GM21723 (cell line): Measurements from ENCODE around the gene MIER2.
"Not testable (repeated sequence)": the region's sequence is repeated elsewhere in the genome, so short reads cannot be mapped to it uniquely, and the experiment has no call there.

Source experiments
- ATAC-seq: cut with Tn5 transposase; IDR thresholded peaks from one replicate; pipeline ENCODE4 v1.9.1; 2021; ENCODE audit warnings: mild to moderate bottlenecking, moderate library complexity; ENCODE audit not compliant: unreplicated experiment

MIER2 gene

DNA sequence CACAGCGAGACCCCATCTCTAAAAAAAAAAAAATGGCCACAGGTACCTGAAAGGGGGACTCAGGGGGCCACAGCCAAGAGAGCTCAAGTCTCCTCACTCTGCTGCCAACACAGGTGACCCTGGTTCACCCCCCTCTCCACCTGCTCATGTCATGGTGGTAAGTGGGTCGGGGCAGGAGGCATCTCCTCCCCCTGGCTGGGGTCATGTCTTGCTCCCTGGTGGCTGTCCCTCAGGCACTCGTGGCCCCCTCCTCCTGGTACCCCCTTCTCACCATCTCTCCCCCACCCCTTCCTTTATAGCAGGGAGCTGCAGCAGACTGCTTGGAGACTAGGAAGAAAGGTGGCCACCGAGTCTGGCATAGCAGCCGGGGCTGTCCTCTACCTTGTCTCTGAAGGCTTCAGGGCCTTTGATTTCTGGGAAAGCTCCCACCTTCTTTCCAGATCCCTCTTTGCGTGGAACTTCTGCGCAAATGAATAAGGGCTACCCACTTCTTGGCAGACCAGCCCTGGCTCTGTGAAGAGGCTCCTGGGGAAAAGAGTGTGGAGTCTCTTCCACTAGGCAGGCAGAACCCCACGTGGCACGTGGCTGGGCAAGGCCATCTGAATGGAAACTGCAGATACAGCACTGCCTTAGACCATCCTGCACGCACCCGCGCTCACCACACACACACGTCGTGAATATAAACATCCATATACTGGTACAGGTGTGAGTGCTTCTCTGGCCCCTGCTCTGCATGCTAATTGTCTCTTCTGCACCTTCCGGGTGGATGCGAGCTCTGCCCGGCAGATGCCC lies 20.1 kb upstream of the MIER2 start:
- no peak for ATAC-seq

DNA sequence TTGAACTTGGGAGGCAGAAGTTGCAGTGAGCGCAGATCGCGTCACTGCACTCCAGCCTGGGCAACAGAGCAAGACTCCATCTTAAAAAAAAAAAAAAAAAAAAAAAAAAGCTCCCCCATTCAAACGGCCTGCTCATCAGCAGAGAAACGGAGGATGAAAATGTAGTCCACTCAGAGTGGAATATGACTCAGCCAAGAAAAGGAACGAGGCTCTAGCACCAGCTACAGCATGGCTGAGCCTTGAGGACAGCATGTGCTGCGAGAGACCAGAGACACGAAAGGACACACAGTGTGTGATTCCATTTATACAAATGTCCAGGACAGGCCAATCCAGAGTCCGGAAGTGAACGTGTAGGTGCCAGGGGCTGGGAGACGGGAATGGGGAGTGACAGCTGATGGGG lies 18.1 kb upstream of the MIER2 start:
- no peak for ATAC-seq

DNA sequence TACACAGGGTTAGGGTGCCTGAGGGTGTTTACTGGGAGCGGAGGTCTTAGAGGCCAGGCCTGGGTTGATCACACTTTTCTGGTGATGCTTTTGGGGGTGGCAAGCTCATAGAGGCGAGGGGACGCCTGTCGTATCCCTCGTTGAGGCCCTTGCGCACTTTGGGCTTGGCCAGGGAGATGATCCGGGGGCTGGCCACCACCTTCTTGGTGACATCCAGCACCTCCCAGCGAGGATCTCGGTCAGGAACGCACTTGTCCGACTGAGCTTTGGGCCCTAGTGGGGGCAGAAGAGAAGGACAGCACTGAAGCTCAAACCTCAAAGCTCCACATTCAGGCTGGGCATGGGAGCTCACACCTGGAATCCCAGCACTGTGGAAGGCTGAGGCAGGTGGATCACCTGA lies 17.6 kb upstream of the MIER2 start:
- no peak for ATAC-seq

DNA sequence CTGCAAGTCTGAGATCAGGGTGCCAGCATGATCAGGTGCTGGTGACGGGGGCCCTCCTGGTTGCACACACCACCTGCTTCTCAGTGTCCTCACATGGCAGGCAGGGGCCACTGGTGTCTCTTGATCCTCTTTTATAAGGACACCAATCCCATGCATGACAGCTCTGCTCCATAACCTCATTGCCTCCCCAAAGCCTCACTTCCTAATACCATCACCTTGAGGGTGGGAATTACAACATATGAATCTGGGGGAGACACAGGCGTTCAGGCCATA lies 15.0 kb upstream of the MIER2 start:
- no peak for ATAC-seq

DNA sequence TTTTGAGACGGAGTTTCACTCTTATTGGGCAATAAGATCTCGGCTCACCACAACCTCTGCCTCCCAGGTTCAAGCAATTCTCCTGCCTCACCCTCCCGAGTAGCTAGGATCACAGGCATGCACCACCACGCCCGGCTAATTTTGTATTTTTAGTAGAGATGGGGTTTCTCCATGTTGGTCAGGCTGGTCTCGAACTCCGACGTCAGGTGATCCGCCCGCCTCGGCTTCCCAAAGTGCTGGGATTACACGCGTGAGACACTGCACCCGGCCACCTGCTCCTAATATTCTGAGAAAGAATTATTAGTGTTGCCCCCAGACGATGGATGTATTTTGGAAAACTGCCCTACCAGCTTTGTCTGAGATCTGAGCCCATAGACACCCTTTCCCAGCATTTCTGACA lies 10.9 kb upstream of the MIER2 start:
- not testable (repeated sequence) for ATAC-seq

DNA sequence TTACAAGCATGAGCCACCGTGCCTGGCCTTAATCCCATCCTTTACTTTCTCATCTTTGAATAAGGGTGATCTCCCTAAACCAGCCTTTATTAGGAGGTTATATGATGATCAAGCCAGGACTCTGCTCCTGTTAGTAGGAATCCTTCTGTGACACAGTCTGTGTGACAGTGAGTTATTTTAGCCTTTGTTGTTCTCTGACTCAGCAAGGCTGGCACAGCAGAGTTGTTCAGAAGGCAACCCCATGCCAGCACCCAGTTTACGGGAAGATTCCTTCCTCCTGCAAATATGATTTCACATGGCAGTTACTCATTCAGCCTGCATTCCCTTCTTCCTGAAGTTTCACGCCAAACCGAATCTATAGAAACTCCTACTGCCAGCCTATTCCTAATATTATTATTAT lies 10.5 kb upstream of the MIER2 start:
- ATAC-seq: no peak

DNA sequence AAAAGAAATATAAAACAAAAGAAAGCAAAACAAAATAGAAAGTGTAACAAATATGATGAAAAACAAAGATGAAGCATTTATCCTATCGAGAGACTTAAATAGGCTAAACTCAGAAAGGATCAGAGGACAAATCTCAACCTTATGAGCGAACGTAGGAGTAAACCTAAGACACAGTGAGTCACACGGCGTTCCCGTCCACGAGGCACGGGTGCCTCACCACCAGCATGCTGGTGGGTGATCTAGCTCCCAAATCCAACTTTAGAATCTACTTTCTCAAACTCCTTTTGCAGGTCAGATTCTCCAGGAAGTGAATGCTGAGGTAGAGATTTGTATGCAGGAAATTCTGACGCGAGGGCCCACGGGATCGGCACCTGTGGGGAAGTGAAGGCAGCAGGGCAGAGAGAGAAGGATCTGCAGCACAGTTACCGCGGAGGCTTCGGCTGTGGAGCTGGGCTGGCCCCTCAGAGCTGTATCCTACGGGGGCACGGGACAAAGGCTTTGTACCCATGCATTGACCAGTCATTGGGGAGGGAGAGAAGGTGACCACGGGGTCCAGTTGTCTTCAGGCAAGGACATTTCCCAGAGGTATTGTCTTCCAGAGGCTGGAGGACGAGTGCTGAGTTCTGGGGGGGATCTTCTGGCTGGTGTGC lies 7.5 kb upstream of the MIER2 start:
- ATAC-seq: no peak

DNA sequence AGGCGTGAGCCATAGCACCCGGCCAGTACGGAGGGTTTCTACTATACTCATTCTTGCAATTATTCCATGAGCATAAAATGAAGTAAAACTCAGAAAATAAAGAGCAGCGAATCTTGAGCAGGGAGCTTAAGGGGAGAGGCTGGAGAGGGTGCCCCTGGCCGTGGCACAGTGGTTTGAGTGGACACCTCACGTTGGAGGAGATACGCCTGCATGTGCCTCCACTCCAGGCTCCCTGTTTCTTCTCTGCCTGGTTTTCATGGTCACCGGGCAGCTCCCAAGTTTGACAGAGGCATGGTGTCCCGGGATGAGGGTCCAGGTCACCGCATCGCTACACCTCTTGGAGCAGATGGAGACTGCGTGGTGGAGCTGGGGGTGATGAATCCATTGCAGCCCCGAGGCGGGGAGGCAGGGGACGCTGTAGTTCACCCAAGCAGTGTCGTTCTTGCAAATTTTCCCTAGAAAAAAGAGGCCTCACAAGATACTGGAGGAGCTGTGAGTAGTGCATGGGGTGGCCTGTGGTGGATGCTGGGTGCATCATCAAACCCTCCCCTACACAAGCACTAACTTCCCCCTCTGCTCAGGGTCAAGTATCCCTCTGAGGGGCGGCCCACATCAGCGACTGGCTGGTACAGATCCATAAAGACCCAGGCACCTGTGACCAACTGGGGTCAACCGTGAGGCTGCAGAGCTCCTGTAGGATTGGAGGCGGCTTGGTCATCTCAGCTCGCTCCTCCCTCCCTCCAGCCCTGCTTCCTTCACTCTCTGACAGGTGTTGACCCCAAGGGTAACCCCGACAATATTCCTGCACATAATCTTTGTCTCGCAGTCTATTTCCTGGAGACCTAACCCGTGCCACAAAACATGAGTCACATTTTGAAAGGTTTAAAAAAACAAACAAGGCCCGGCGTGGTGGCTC lies 3.6 kb upstream of the MIER2 start:
- no peak for ATAC-seq

DNA sequence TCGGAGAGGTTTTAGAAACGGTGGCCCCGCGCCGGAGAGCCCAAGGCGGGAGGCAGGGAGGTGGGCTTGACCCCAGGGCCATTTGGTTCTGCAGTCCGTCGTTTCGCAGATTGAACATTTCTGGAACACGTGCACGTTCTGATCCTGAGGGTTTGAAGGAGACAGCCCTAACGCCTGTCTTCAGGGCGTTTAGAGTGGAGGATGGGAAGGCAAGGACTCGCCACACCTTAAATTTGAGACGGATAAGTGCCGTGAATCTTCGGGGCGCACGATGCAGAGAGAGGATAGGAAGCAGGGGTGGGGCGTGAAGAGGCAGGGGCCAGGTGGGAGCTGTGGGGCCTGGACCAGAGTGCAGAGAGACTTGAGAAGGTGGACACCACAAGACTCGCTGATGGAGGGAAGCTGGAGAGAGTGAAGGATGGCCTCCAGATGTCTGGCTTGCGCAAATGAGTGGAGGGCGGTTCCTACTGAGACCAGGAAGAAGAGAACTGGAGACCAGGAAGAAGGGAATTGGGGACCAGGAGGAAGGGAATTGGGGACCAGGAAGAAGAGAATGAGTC lies 804 bp upstream of the MIER2 start:
- no peak for ATAC-seq

DNA sequence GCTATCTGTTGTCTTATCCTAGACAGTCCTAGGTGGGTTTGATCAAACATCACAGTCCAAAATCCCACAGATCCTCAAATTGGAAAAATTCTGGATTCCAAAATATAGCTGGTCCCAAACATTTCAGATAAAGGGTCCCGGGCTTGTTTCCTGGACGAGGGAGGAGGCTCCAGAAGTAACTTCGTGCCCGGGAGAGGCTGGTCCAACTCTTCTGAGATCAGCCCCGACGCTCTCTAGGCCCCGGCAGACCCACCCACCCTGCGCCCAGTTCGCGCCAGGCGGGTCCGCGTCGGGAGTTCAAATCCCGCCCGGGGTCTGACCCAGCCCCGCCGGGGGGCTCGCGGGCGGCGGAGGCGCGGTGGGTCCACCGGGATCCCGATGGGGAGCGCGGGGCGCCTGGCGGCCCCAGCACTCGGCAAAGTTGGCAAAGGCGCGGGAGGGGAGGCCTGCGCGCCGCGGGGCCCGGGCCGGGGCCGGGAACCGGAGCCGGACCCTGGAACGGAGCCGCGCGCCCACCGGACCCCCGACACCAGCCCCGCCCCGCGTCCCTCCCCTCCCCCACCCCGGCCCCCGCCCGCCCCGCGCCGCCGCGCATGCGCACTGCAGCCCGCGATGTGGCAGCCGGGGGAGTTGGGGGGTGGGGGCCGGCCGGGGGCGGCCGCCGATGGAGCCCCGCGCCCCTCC lies 513 bp downstream of the MIER2 start:
- peak; percentile 22 for ATAC-seq

DNA sequence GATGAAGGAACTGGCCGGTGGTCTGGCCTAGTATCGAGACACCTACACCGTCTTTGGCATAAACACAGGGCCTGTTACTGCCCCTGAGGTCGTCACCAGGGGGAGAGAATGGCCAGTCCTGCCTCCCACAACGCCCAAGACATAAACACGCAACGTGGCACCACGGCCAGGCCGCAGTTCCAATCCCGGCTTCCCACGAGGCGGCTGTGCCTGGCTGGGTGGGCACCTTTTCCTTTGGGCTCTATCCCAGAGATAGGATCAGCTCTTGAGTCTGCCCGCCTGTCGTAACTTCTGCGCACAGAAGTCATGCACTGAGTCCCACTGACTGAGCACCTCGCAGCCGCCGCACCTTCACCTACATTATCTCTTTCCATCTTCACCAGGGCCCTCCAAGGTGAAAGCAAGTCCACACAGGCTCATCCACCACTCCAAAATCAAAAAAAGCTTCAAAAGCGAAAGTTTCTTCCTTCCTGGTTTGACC lies 1.1 kb downstream of the MIER2 start:
- no peak for ATAC-seq

DNA sequence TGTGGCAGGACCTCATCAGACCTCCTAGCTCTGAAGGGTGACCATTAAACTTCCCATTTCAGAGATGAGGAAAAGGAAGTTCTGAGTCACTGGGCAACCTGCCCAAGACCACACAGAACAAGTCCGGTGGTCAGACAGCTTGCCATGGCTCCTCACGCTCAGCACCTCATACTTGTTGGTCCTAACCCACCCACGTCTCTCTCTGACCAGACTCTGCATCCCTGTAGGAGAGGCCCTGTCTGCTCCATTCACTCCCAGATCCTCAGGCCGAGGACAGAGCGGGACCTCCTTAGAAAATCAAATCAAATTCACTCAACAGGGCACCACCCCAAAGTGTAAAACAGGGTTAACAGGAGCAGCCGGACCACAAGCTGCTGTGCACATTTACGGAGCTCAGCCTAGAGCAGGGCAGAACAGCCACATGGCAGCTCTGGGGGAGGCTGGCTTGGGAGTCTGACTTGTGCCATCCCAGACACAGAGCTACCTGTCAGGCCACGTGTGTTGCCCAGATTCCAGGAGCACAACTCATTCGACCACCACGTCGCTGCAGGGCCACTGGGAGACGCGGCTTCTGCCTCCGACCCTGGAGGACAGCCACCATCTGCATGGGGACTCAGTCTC lies 1.7 kb downstream of the MIER2 start:
- no peak for ATAC-seq

DNA sequence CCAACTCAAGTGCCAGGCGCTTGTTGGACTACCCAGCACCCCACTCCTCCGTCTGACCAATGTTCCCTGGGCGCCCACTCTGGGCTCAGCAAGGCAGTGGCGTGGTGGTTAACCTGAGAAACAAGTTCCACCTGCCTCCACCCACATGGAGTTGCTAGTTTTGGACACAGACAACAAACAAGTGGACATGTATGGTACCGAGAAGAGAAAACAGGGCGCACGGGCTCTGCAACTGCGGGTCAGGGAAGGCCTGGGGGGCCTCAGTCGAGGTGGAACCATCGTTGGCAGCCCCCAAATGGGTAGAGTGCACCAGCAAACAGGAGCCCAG lies 2.5 kb downstream of the MIER2 start:
- ATAC-seq: no peak

DNA sequence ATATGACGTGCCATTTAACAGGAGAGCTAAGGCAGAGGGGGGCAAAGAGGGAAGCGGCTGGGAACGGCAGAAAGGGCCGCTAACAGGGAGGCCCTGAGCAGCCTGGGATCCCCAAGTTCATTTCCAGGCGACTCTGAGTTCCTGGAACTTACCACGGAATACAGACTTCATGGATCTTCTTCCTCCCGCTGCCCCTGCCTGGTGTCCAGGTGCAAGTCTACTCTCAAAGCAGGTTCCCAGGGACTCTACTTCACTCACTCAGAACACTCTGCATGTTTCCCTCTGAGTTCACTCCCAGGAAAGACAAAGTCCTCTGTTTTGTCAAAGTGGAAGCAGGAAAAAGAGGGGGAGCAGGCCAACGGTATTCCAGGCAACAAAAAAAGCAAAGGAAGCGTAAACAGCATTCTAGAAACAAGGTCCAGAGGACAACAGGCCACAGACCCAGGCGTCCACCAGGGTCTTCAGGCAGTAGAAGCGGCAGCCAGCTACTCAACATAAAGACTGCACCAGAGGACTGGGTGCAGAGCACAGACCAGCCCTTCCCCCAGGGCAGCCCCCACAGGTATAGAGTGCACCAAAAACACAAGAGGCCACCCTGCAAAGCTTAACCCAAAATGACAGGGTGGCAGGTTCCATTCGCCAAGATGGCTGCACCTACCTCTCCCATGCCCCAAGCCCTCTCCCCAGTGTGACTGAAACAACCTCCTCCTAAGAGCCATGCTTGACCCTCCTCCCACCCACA lies 3.0 kb downstream of the MIER2 start:
- ATAC-seq: no peak

DNA sequence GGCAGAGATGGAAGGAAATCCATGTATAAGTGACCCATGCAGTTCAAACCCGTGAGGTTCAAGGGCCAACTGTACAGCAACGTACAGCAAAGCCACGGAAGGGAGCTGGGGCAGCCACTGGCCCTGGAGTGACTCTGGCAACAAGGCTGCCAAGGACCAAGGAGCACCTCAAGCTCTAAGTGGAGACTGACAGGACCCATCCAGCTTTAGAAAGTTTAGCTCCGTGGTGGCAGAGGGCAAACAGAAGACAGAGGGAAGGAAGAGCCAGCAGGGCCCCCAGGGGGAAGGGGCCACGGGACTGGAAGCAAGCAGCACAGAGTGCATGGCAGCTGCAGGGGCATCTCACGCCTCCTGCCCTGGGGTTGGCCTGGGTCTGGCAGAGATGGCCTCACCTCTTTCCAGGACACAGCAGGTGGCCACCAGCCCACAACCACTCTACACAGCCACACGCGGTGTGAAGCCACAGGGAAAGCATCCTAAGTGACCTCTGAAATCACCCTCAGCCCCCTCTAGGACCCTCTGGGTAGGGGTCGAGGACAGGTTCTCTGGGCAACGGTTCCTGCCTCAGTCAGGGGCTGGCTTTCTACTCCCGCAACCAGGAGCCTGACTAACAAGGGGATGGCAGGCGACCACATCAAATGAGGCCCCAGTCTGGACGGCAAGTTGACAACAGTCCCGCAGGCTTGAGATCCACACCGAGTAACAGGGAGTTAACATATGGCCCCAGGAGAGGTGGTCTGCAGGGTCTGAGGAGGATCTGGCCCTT lies 3.8 kb downstream of the MIER2 start:
- ATAC-seq: no peak

DNA sequence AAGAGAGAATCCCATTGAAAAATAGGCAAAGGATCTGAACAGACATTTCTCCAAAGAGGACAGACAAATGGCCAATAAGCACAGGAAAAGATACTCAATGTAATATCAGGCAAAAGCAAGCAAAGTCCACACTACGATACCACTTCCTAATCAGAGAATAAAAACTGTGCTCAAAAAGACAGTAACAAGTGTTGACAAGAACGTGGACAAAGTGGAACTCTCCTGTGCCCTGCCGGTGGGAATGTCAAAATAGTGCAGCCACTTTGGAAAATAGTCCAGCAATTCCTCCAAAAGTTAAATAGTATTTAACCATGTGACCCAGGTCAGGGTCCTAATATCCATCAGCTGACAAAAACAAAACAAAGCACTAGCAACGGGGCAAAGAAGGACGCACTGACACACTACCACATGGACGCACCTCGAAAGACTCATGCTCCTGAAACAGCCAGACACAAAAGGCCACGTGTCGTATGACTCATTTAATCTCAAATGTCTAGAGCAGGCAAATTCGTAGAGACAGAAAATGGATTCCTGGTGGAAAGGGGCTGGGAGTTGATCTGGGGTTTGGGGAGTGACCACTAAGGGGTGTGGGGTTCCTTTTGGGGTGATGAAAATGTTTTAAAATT lies 5.2 kb downstream of the MIER2 start:
- no peak for ATAC-seq

DNA sequence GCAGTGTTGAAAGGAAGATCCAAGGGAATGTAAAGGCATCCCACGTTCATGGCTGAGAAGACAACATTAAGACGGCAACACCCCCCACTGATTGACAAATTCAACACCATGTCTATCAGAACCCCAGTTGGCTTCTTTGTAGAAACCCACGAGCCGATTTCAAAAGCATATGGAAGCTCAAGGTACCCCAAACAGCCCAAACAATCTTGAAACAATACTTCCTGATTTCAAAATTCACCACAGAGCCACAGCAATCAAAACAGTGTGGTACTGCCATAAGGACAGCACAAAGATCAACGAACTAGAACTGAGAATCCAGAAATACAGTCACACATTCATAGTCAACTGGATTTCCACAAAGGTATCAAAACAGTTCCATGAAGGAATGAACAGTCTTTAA lies 6.2 kb downstream of the MIER2 start:
- ATAC-seq: no peak

DNA sequence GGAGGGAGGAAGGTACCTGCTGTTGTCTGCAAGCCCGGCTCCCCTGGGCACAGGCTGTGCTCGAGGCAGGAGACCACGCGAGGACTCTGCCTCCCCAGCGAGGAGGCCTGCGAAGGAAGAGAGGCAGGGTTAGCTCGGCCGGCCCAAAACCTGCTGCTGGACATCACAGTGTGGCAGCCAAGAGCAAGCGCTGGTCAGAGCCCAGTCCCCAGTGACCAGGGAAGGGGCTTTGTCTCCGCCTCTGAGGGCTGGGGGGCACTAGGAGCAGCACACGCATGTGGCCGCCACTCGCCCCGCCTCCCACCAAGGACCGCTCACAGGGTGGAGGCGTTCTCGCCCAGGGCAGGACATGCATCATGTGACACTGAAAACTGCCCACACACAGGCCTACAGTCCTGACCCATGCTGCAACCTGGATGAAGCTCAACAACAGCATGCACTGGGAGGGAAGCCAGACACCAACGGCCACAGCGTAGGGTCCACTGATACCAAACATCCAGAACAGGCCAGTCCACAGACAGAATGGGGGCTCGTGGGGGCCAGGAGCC lies 8.5 kb downstream of the MIER2 start:
- ATAC-seq: no peak
